ENCODE data around the gene TCF15.

The TCF15 gene

GRCh38 chr20:600736-601135, 9.4 kb downstream of the TCF15 start:
- DNase-seq (ENCODE audit: low read depth): no peak
- H3K4me3 ChIP-seq (ENCODE audit: low read length): no peak overlapping the region
- no peak for TF ChIP-seq CTCF (conservative IDR thresholded peaks at IDR 0.05; ENCODE audit: low read depth, low read length)

- no peak for TF ChIP-seq CTCF (conservative IDR thresholded peaks at IDR 0.05; ENCODE audit: low read depth, low read length)
- DNase-seq (ENCODE audit: low read depth): no peak
- no peak overlapping the region for H3K4me3 ChIP-seq (ENCODE audit: low read length)
Measured at GRCh38 chr20:600141-600540, 10.0 kb downstream of the TCF15 start.

GRCh38 chr20:598133-598850, 11.8 kb downstream of the TCF15 start:
- TF ChIP-seq CTCF (conservative IDR thresholded peaks at IDR 0.05; ENCODE audit: low read depth, low read length): no peak
- DNase-seq (ENCODE audit: low read depth): no peak
- no peak overlapping the region for H3K4me3 ChIP-seq (ENCODE audit: low read length)

DNA sequence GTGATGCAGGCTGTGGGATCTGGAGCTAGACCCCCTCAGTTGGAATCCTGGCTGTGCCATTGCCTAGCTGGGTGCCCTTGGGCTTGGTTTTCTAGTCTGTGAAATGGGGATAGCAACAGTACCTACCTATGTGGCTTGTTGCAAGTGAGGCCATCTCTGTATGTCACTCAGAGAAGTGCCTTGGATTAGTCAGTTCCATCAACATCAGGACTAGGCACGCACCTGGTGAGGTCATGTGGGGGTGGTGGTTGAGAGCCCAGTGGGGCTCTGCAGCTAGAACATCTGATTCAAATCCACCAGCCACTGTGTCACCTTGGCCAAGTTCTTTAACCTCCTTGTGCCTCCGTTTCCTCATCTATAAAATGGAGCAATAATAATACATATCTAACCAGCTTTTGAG, 12.5 kb downstream of the TCF15 start:
- no peak overlapping the region for H3K4me3 ChIP-seq (ENCODE audit: low read length)
- DNase-seq (ENCODE audit: low read depth): no peak
- no peak for TF ChIP-seq CTCF (conservative IDR thresholded peaks at IDR 0.05; ENCODE audit: low read depth, low read length)

DNA sequence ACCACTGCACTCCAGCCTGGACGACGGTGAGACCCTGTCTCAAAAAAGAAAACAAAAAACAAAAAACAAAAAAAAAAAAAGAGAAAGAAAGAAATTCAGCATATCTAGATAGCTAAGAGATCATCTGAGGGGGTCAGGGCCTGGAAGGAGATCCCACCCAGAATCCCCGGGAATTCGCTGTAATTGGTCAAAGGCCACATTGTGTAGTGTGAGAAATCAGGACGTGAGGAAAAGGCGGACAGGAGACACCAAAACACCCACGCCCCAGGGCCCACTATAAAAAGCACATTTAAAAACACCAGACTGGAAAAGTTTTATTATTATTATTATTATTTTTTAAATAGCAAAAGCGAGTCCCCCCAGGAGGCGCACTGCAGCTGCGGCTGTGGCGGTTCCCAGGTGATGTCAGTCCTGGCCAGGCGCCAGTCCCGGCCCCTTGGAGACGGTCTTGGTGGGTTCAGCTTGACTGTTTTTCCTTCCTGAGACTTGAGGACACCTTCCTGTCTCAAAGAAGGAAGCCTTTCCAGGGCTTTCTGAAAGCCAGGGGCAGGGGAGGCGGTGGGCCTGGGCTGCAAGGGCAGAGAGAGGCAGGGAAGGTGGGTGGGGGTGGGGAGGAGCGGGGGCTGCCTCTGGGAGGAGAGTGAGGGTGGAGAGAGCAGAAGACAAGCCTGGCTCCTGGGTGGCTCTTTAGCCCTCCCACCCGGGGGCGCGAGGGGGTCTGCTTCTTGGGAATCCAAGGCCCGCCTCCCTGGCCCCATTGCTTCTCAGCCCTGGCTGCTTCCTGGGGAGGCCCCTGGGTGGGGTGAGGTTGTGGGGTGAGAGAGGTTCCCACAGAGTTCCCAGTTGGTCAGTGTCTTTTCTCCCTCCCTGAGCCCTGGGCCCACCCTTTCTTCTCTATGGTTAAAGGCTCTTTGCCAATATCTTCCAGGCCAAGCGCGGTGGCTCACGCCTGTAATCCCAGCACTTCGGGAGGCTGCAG, 14.5 kb downstream of the TCF15 start:
- TF ChIP-seq CTCF (conservative IDR thresholded peaks at IDR 0.05; ENCODE audit: low read depth, low read length): no peak
- no peak for DNase-seq (ENCODE audit: low read depth)
- H3K4me3 ChIP-seq (ENCODE audit: low read length): no peak overlapping the region

GRCh38 chr20:592506-592905, 17.6 kb downstream of the TCF15 start:
- no peak for TF ChIP-seq CTCF (conservative IDR thresholded peaks at IDR 0.05; ENCODE audit: low read depth, low read length)
- DNase-seq (ENCODE audit: low read depth): no peak
- H3K4me3 ChIP-seq (ENCODE audit: low read length): no peak overlapping the region
